Measurements from ENCODE around the gene CDK14.
"Not testable (repeated sequence)": the region's sequence is repeated elsewhere in the genome, so short reads cannot be mapped to it uniquely, and the experiment has no call there.

The CDK14 gene

DNA sequence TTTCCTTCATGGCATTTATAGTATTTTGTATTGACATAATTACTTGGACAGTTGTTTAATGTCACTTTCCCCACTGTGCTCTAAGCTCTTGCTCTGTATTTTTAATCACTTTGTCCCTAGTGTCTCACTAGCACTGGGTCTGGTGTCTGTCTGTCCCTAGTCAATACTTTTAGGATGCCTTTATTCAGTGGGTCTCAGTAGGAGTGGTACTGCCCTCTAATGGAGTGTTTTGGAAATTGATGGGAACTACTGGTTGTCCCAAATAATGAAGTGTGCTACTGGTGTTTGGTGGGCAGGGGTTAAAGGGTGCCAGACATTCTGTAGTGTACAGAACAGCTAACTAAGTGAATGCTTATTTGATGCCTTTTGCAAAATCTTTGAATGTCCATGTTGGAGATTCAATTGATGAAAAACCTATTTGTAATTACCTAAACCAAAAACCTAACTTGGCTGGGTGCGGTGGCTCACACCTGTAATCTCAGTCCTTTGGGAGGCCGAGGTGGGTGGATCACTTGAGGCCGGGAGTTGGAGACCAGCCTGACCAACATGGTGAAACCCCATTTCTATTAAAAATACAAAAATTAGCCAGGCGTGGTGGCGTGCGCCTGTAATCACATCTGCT lies 33.3 kb downstream of the CDK14 start:
- no peak for DNase-seq

DNA sequence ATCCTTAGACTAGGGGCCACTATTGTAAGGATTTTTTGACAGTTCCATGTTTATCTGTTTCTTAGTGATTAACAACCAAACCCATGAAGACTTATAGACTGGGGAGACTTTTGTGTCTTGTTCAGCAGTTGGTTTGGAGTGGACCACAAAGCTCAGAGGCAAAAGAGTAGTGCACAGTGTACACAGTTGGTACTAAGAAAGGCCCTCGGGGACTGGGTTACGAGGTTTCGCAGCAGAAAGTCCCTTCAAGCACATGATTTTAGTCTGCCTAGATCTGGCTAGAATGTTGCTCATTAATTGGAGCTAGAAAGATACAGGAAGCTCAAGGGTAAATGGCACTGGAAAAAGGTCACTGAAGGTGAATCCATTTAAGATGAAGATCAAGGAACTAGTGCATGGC lies 35.4 kb downstream of the CDK14 start:
- no peak for DNase-seq

DNA sequence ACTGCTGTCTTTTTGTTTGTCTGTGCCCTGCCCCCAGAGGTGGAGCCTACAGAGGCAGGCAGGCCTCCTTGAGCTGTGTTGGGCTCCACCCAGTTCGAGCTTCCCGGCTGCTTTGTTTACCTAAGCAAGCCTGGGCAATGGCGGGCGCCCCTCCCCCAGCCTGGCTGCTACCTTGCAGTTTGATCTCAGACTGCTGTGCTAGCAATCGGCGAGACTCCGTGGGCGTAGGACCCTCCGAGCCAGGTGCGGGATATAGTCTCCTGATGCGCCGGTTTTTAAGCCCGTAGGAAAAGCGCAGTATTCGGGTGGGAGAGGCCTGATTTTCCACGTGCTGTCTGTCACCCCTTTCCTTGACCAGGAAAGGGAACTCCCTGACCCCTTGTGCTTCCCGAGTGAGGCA lies 43.6 kb downstream of the CDK14 start:
- DNase-seq, result not testable (repeated sequence)

DNA sequence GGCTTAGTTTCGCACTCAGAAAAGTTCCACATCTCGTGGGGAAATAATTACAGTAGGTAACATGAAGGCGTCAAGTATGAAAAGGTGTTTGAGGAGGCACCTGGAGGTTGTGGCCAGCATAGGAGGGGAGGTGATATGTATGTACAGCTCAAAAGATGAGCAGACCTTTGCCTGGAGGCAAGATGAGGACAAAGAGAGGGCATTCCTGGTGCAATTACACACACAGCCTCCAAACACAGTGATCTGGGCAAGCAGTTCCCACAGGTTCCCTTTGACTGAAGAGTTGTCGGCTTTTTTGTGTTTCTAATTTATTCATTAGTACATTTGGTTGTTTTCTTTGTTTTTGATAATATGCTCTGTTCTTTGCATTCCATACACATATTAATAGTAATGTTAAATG lies 46.9 kb downstream of the CDK14 start:
- DNase-seq, result no peak

DNA sequence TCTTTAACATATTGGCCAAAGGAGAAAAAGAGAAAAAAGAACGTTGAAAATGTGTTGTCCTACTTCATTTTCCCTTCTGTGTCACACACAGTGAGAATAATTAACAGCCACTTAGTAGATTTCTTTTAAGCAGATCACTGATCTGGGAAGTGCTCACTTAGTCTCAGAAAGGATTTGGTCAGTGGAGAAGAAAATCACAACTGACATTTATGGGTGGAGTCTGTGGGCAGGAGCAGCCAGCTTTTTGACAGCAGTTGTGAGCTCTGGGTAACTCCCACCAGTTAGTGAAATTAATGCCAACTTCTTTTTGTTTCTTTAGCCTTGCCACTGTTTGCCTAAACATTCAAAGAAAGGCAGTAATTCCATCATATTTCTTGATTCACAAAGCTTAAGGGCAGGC lies 49.7 kb downstream of the CDK14 start:
- DNase-seq, result no peak

DNA sequence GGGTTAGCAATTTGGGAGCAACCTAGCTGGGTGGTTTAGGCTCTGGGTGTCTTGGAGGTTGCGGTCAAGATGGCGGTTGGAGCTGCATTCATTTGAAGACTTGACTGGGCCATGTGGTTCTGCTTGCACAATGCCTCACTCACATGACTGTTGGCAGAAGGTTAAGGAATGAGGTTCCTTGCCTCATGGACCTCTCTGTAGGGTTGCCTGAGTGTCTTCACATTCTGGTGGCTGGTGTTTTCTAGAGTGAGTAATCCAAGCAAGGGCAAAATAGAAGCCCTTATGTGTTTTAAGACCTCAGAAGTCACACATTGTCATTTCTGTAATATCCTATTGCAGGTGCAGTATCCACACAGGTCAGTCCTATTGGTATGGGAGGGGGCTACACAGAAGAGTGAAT lies 52.0 kb downstream of the CDK14 start:
- no peak for DNase-seq

DNA sequence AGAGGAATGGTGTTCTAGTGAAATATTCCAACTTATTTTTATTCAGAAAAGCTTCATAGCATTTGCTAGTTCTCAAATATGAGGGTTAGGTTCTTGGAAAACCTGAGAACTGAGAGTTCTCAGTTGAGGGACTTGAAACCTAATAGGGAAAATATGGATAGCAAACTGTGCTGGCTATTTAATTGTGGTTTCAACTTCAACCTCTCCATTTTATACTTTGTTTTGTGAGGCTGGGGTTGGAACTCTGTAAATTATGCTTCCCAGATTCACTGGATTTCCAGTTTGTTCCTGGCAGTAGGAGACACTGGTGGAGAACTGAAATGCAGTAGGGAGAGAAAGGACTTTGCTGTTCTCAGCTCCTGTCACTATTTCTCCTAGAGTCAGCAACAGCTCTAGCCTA lies 52.7 kb downstream of the CDK14 start:
- no peak for DNase-seq

DNA sequence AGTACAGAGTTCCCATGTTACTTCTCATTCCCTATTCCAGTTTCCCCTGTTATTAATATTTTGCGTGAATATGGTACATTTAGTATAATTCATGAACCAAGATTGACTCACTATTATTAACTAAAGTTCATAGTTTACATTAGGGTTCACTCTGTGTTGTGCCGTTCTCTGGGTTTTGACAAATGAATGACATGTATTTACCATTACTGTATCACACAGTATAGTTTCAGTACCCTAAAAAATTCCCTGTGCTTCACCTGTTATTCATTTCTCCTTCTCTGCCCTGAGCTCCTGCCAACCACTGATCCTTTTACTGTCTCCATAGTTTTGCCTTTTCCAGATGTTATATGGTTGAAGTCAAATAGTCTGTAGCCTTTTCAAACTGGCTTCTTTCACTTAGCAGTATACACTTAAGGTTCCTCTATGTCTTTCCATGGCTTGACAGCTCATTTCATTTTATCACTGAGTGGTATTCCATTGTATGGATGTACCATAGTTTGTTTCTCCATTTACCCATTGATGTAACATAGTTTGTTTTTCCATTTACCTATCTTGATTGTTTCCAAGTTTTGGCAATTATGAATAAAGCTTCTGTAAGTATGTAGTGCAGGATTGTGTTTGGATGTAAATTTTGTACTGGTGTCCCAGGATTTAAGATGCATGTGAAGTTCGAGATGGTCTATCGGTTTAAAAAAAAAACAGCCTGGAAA lies 58.8 kb downstream of the CDK14 start:
- DNase-seq, result no peak

DNA sequence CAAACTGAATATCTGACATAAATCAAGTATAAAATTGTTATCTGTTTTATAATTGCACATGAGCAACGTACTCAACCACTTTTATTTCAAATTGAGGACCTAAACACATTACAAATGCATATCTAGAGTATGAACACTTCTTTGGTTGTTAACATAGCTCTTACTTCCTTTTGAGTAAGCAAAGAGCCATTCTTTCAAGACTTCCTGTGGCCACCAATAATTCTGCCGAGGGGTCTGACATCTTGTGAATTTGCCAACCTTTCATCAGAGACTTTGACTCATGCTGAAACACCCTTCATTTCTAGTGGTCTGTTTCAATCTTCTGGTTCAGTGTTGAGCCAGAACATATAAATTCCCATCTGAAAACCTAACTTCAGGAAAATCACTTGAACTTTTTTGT lies 59.4 kb downstream of the CDK14 start:
- no peak for DNase-seq

DNA sequence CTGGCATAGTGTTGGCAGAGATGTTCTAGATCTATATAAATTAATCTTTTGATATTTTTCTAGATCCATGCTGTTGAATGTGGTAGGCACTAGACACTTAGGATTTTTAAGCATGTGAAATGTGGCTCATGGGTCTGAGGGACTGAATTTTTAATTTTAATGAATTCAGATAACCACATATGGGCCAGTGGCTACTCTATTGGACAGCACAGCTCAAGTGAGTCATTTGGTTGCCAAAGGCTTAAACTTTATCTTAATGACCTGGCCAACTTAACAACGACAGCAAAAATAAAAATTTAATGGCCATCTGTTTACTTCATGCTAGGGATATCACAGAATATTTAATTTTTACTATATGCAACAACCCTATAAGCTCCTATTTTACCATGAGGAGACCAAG lies 61.4 kb downstream of the CDK14 start:
- DNase-seq, result no peak

DNA sequence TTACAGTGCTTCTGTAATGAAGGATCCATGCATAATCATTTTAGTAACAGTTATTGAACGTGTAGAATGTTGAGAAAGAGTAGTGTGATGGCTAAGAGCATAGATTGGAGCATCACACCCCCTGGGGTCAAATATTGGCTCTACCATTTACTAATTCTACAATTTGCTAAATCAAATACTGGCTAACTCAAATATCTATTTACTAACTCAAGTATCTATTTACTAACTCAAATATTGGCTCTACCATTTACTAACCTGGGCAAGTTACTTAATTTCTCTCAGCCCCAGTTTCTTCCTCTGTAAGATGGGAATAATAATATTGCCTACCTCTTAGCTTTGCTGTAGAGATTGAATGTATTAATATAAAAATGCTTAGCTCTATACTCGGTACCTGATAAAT lies 64.0 kb downstream of the CDK14 start:
- no peak for DNase-seq

DNA sequence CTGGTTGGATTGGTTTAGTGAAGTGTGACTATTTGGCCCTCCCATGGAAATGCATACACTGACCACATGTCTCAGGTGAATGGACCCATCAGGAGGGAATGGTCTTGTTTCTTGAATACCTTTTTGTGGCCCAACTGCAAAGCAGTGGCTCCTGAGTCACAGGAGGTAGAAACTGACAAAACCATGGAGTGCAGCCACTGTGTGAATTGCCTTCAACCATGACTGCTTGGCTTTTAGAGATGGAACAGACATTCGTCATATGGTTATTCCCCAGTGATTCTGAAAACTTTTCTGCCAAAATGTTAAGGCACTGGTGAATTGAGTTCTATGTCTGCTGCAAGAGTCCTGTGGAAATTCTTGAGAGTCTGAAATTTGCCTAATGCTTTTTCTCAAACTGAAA lies 64.7 kb downstream of the CDK14 start:
- no peak for DNase-seq

DNA sequence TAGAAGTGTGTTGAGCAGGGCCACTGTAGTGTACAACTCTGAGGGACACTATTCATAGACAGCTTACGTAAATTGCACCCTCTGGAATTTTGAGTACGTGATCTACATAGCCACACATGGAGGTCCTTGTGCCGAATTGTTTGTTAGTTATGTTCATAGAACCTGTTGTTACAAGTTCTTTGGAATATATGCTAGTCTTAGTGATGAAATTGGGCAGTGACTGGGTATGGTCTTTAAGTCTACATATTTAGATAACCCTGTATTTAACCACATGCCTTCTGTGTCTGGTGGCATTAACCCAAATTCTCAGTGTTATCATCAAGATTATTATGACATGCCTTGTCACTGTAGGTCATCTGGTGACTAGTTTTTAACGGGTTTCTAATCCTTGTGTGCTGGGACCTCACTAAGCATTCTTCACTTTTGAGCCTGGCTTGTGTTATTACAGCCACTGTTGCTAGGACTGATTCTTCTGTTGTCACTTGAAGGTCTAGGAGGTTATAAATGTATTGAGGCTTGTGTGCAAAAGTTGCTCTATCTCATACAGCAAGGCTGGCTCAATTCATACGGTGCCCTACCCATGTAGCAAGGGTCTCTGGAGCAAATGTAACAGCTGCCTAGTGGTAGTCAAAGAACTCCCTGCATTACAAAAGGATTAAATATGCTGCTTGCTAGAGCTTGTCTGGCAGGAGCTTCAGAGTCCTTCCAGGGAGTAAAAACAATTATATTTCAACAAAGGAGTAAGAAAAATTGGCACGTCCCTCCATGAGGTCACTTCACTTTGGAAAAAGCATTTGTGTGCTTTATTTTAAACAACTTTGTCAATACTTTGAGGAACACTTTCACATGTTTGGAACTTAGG lies 65.4 kb downstream of the CDK14 start:
- DNase-seq, result no peak

DNA sequence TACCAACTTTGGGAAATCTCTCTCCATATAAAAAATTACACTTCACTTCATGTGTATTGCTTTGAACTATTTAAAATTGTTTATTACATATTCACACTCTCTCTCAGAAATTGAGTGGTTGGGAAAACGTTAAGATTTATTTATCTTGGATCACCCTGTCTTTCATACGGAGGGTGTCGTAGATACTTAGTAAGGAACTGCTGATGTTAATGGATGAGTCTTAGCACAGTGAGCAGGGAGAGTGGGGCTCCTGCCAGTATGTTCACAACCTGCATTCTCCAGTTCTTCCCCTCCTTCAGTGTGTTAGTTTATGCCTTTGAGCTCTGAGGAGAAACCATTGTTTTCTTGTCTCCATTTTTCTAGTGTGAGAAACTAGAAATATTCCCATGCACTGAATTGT lies 67.1 kb downstream of the CDK14 start:
- DNase-seq, result no peak

DNA sequence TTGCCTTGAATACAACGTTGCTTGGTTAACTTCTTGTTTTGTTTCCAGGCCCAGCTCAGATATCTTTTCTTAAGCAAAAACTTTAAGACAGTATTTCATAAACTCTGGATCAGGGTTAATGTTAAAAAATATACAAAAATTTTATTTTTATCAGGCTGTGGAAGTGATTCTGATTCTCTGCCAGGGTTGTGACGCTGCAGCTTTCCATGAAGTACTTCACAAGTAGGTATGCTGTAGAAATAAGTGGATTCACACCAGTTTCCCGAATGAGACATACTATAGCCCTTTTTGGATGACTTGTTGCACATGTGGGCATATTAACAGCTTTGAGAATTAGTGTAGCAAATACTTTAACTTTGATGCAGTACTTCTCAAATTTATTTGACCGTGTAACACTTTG lies 70.1 kb downstream of the CDK14 start:
- DNase-seq, result no peak

DNA sequence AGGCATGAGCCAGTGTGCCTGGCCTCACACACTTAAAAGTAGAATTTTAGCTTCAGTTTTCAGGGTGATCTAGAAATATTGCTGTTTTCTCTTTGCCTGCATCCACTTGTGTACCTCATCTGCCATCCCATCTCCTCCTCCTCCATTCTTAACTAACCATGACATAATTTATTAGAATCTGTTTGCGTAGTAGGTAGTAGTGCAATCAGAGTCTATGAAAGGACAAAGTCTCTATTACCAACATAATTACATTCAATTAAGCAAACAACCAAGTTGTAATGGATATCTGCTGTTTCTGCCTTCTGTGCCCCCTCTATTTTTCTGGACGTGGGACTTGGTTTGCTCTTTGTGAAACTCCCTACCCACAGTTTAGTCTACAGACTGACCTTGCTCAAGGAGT lies 72.9 kb downstream of the CDK14 start:
- DNase-seq, result no peak

DNA sequence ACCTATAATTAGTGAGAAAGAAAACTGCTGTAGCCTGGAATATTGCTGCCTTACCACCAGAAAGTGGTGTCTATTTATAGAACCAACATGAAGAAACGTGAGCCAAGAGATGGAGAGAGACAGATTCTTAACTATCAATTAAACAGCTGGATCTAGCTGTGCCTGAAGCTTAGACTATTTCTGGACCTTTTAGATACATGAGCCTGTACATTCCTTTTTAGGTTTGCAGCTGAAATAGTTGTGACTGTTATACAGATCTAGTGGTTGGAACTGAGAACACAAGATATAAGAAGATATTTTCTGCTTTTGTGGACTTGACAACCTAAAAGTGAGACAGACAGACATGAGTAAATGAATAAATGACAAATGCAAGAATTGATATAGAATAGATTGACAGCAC lies 73.4 kb downstream of the CDK14 start:
- DNase-seq, result no peak

DNA sequence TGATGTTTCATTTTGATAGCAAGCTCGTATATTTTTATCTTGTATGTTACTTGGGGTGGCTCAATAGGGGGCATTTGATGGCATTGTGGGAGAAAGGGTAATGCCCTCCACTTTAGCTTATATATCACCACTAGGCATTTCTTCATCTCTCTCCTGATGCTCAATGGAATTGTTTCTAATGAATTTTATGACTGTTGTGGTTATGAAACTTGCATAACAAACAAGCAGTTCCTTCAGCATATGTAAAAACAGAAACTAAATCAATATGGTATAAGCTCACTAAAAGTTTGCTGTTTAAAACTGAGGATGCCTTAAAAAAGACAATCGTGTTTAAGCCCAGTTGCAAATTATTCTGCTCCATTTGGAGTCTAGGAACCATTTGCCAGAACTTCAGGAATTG lies 75.5 kb downstream of the CDK14 start:
- no peak for DNase-seq

DNA sequence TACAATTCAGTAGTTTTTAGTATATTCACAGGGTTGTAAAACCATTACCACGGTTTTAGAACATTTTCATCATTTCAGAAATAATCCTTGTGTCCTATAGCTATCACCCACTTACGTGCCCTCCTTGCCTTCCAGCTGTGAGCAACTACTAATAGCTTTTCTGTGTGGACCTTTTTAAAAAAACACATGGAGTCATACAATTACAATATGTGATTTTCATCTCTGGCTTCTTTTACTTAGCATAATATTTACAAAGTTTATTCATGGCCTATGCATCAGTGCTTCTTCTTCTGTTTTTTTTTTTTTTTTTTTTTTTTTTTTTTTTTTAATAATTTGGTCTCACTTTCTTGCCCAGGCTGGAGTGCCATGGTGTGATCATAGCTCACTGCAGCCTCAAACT lies 76.1 kb downstream of the CDK14 start:
- DNase-seq, result no peak

DNA sequence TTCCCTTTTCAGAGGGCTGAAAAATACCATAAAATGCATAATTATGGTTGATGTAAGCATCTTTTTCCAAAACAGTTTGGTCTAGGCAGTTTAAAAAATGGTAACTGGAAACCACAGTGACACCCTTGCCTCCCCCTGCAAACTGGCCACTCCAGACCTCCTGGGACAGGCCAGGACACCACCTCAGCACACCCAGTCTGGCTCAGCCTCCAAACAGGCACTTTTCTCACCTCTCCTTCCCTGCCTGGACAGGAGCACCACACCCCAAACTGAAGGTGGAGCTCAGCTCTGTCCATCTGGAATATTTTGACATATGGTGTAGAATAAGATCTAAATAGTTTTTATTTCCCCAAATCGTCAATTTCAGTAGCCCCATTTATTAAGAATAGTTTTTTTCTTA lies 78.5 kb downstream of the CDK14 start:
- DNase-seq, result no peak

DNA sequence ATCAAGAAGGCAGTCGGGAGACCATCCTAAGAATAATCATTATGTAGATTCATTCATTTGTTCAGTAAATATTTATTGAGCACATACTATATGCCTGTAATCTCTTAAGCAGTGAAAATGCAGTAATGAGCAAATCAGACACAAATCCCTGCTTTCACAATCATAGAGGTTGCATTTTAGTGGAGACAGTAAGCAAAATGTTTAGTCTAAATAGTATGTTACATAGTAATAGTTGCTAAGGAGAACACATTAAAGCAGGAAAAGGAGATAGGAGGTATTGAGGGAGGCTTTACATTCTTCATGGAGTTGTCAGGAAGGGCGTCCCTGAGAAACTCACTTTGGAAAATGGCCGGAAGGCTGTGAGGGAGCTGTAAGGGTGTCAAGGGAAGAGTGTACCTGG lies 79.9 kb downstream of the CDK14 start:
- no peak for DNase-seq
